ENCODE measurements around the gene FMN1. TPM values are rescaled to one million over a fixed set of nuclear protein-coding genes. Genes with fewer than 3 reads are reported as not detected.

FMN1 gene
- total and polyA plus RNA-seq, 3 donors from 2014 or later, result 17.7 to 53.7 (median 47.4) TPM

GRCh38 chr15:32855942-32856341 lies 338.6 kb downstream of the FMN1 start:
- DNase-seq, result no peak
- Histone ChIP-seq H3K27me3 (no peaks in the 10 kb centered on the region), H3K36me3 (ENCODE audit: low read depth, missing control alignments) (no peaks in the 10 kb centered on the region), H3K4me1 (no peaks in the 10 kb centered on the region), H3K4me3 (no peak overlapping the region), H3K27ac (no peak overlapping the region), H3K9me3 (no peaks in the 10 kb centered on the region)
- intact Hi-C loops (cut with DNase I; ENCODE audit: low total_unique reads), result no loop called here
- TF ChIP-seq POLR2A (IDR thresholded peaks at IDR 0.05) (no peak), CTCF (IDR thresholded peaks at IDR 0.05) (no peak)

- WGBS, 2 donors, result 93 to 95% methylated on average over 3 of the region's 3 CpGs
- no peak overlapping the region for H3K27ac ChIP-seq
- no peak for DNase-seq
- TF ChIP-seq CTCF (IDR thresholded peaks at IDR 0.05) (no peak), POLR2A (IDR thresholded peaks at IDR 0.05) (no peak)
- no peaks in the 10 kb centered on the region for H3K9me3 ChIP-seq
- H3K36me3 ChIP-seq (ENCODE audit: low read depth, missing control alignments), result no peaks in the 10 kb centered on the region
- H3K27me3 ChIP-seq, result no peaks in the 10 kb centered on the region
- no peaks in the 10 kb centered on the region for H3K4me1 ChIP-seq
- H3K4me3 ChIP-seq, result no peak overlapping the region
- intact Hi-C loops (cut with DNase I; ENCODE audit: low total_unique reads), result no loop called here
Observed at GRCh38 chr15:32853592-32853991, 340.9 kb downstream of the FMN1 start.

GRCh38 chr15:32852771-32853170 lies 341.7 kb downstream of the FMN1 start:
- no peak overlapping the region for H3K4me3 ChIP-seq
- H3K27ac ChIP-seq, result no peak overlapping the region
- 84 to 89% methylated on average over 3 of the region's 3 CpGs for WGBS, 2 donors
- no peak for DNase-seq
- no peaks in the 10 kb centered on the region for H3K36me3 ChIP-seq (ENCODE audit: low read depth, missing control alignments)
- TF ChIP-seq CTCF (IDR thresholded peaks at IDR 0.05) (no peak), POLR2A (IDR thresholded peaks at IDR 0.05) (no peak)
- intact Hi-C loops (cut with DNase I; ENCODE audit: low total_unique reads), result no loop called here
- H3K27me3 ChIP-seq, result no peaks in the 10 kb centered on the region
- H3K9me3 ChIP-seq, result no peaks in the 10 kb centered on the region
- no peaks in the 10 kb centered on the region for H3K4me1 ChIP-seq

GRCh38 chr15:32852017-32852416 lies 342.5 kb downstream of the FMN1 start:
- DNase-seq, result no peak
- intact Hi-C loops (cut with DNase I; ENCODE audit: low total_unique reads), result no loop called here
- Histone ChIP-seq H3K27ac (no peak overlapping the region), H3K9me3 (no peaks in the 10 kb centered on the region), H3K4me3 (no peak overlapping the region), H3K4me1 (no peaks in the 10 kb centered on the region), H3K27me3 (no peaks in the 10 kb centered on the region), H3K36me3 (ENCODE audit: low read depth, missing control alignments) (no peaks in the 10 kb centered on the region)
- TF ChIP-seq CTCF (IDR thresholded peaks at IDR 0.05) (no peak), POLR2A (IDR thresholded peaks at IDR 0.05) (no peak)
- 86% methylated on average over 4 of the region's 4 CpGs for WGBS, 2 donors

GRCh38 chr15:32851572-32851971 lies 342.9 kb downstream of the FMN1 start:
- H3K4me1 ChIP-seq, result no peaks in the 10 kb centered on the region
- no peaks in the 10 kb centered on the region for H3K36me3 ChIP-seq (ENCODE audit: low read depth, missing control alignments)
- H3K4me3 ChIP-seq, result no peak overlapping the region
- H3K27me3 ChIP-seq, result no peaks in the 10 kb centered on the region
- no peak for DNase-seq
- no peaks in the 10 kb centered on the region for H3K9me3 ChIP-seq
- TF ChIP-seq CTCF (IDR thresholded peaks at IDR 0.05) (no peak), POLR2A (IDR thresholded peaks at IDR 0.05) (no peak)
- WGBS, 2 donors, result 81 to 86% methylated on average over 5 of the region's 5 CpGs
- intact Hi-C loops (cut with DNase I; ENCODE audit: low total_unique reads), result no loop called here
- no peak overlapping the region for H3K27ac ChIP-seq

Measured in testis (tissue), 3 donors.